OCI-LY1 (cell line): ENCODE measurements around the gene MED13L.

ENCODE experiments used
- H2AFZ ChIP-seq: fragments of 200-600 bp; sonication (generic), shearing (Covaris generic); 2 replicates; pipeline ENCODE4 v1.6.0; 2014; ENCODE audit warnings: antibody characterized with exemption, mild to moderate bottlenecking, low read length
- H3F3A ChIP-seq: fragments of 200-600 bp; sonication (generic), shearing (Covaris generic); 2 replicates; pipeline ENCODE4 v1.6.0; 2014; ENCODE audit warnings: mild to moderate bottlenecking, antibody characterized with exemption, low read length, moderate library complexity; ENCODE audit not compliant: insufficient read depth
- H3K27ac ChIP-seq: fragments of 200-600 bp; sonication (generic); 2 replicates; pipeline ENCODE4 v1.5.1; 2014; ENCODE audit warnings: low read length, mixed run types, mild to moderate bottlenecking, low read depth; ENCODE audit not compliant: poor library complexity, severe bottlenecking
- H3K27me3 ChIP-seq: fragments of 200-600 bp; sonication (generic); 2 replicates; pipeline ENCODE4 v1.6.0; 2014; ENCODE audit warnings: antibody characterized with exemption, mild to moderate bottlenecking, low read length, moderate library complexity; ENCODE audit not compliant: insufficient read depth
- H3K36me3 ChIP-seq: fragments of 200-600 bp; sonication (generic); 2 replicates; pipeline ENCODE4 v1.6.1; 2014; ENCODE audit warnings: mild to moderate bottlenecking, antibody characterized with exemption, low read length, moderate library complexity, mixed read lengths; ENCODE audit not compliant: insufficient read depth
- H3K4me1 ChIP-seq: fragments of 200-600 bp; sonication (generic); 2 replicates; pipeline ENCODE4 v1.5.1; 2014; ENCODE audit warnings: mild to moderate bottlenecking, low read length, moderate library complexity; ENCODE audit not compliant: insufficient read depth, severe bottlenecking
- H3K4me2 ChIP-seq: fragments of 200-600 bp; sonication (generic), shearing (Covaris generic); 2 replicates; pipeline ENCODE4 v1.6.1; 2014; ENCODE audit warnings: low read length
- H3K4me3 ChIP-seq: fragments of 200-600 bp; sonication (generic); 2 replicates; pipeline ENCODE4 v1.5.1; 2014; ENCODE audit warnings: low read length, low read depth, mild to moderate bottlenecking, mixed read lengths; ENCODE audit not compliant: poor library complexity, severe bottlenecking
- H3K79me2 ChIP-seq: fragments of 200-600 bp; shearing (Covaris generic); 2 replicates; pipeline ENCODE4 v1.6.1; 2016; ENCODE audit warnings: mixed run types, low read length, mixed read lengths; ENCODE audit not compliant: insufficient read depth
- H3K9ac ChIP-seq: fragments of 200-600 bp; sonication (generic), shearing (Covaris generic); 2 replicates; pipeline ENCODE4 v1.6.1; 2014; ENCODE audit warnings: mild to moderate bottlenecking, low read length, mixed read lengths
- H3K9me2 ChIP-seq: fragments of 200-600 bp; sonication (generic), shearing (Covaris generic); 2 replicates; pipeline ENCODE4 v1.6.1; 2014; ENCODE audit warnings: low read depth, mild to moderate bottlenecking, low read length, mixed read lengths
- H3K9me3 ChIP-seq: fragments of 200-600 bp; shearing (Covaris generic); 2 replicates; pipeline ENCODE4 v1.6.1; 2014; ENCODE audit warnings: low read length, mixed read lengths
- H4K20me1 ChIP-seq: fragments of 200-600 bp; sonication (generic), shearing (Covaris generic); 2 replicates; pipeline ENCODE4 v1.6.0; 2016; ENCODE audit warnings: mild to moderate bottlenecking, low read length; ENCODE audit not compliant: insufficient read depth
- CTCF ChIP-seq: fragments of 200-600 bp; sonication (generic), shearing (Covaris generic); IDR thresholded peaks from 2 replicates; pipeline ENCODE4 v1.5.1; 2017; ENCODE audit warnings: mild to moderate bottlenecking, antibody characterized with exemption, low read length, moderate library complexity, mixed read lengths
- EZH2 ChIP-seq: fragments of 200-600 bp; sonication (generic), shearing (Covaris generic); IDR thresholded peaks from 2 replicates; pipeline ENCODE4 v1.8.0; 2017; ENCODE audit warnings: borderline replicate concordance, mixed run types, mild to moderate bottlenecking, antibody characterized with exemption, low read length, moderate library complexity, mixed read lengths

The MED13L gene

GRCh38 chr12:116094475-116094874, 183.0 kb downstream of the MED13L start:
- Histone ChIP-seq H3K4me3 (no peak overlapping the region), H3K27me3 (no peaks in the 10 kb centered on the region), H3K4me2 (no peak overlapping the region), H4K20me1 (no peaks in the 10 kb centered on the region), H3K27ac (no peak overlapping the region), H3K79me2 (no peaks in the 10 kb centered on the region), H3K4me1 (no peaks in the 10 kb centered on the region), H3K9me2 (no peaks in the 10 kb centered on the region), H3K36me3 (no peaks in the 10 kb centered on the region), H3K9me3 (no peaks in the 10 kb centered on the region), H3F3A (no peaks in the 10 kb centered on the region), H2AFZ (no peak overlapping the region), H3K9ac (no peak overlapping the region)
- TF ChIP-seq CTCF (no peak), EZH2 (no peak)

GRCh38 chr12:116093915-116094314, 183.6 kb downstream of the MED13L start:
- no peaks in the 10 kb centered on the region for H3K79me2 ChIP-seq
- H3K4me1 ChIP-seq, result no peaks in the 10 kb centered on the region

GRCh38 chr12:116092776-116093175, 184.7 kb downstream of the MED13L start:
- TF ChIP-seq CTCF (no peak), EZH2 (no peak)

More at GRCh38 chr12:116093915-116094314, 183.6 kb downstream of the MED13L start:
- no peaks in the 10 kb centered on the region for H4K20me1 ChIP-seq
- no peaks in the 10 kb centered on the region for H3K36me3 ChIP-seq
- no peak overlapping the region for H3K4me3 ChIP-seq
- H3K27me3 ChIP-seq, result no peaks in the 10 kb centered on the region
- no peaks in the 10 kb centered on the region for H3K9me3 ChIP-seq
- no peak overlapping the region for H3K27ac ChIP-seq
- no peaks in the 10 kb centered on the region for H3F3A ChIP-seq
- no peak overlapping the region for H3K4me2 ChIP-seq
- H2AFZ ChIP-seq, result no peak overlapping the region
- H3K9ac ChIP-seq, result no peak overlapping the region
- no peaks in the 10 kb centered on the region for H3K9me2 ChIP-seq
- no peak for TF ChIP-seq CTCF
- no peak for TF ChIP-seq EZH2

More at GRCh38 chr12:116092776-116093175, 184.7 kb downstream of the MED13L start:
- Histone ChIP-seq H3K4me1 (no peaks in the 10 kb centered on the region), H3K4me3 (no peak overlapping the region), H3K79me2 (no peaks in the 10 kb centered on the region), H3K27ac (no peak overlapping the region), H3K4me2 (no peak overlapping the region), H3K9ac (no peak overlapping the region), H3F3A (no peaks in the 10 kb centered on the region), H4K20me1 (no peaks in the 10 kb centered on the region), H3K9me3 (no peaks in the 10 kb centered on the region), H3K27me3 (no peaks in the 10 kb centered on the region), H3K36me3 (no peaks in the 10 kb centered on the region), H2AFZ (no peak overlapping the region), H3K9me2 (no peaks in the 10 kb centered on the region)
